Liver (tissue), 9 donors: ENCODE data around the gene HS6ST3. TPM values are rescaled to one million over a fixed set of nuclear protein-coding genes. Genes with fewer than 3 reads are reported as not detected.

Experiments used
- DNase-seq: peaks from one replicate; pipeline ENCODE4 v3.0.0-alpha.2; 2017; ENCODE audit warnings: low spot score
- H3K27ac ChIP-seq, 2 donors: one replicate each; pipeline ENCODE4 v1.7.0; 2013; ENCODE audit warnings: inconsistent platforms in 2 of 2, low read length in 2 of 2, control low read depth in 1 of 2, low read depth in 1 of 2, mild to moderate bottlenecking in 1 of 2
- H3K27me3 ChIP-seq, 4 donors: one replicate each; pipeline versions ENCODE4 v1.6.1 to v1.7.0; 2013; ENCODE audit warnings: low read length in 3 of 4, inconsistent platforms in 1 of 4, mild to moderate bottlenecking in 1 of 4, moderate library complexity in 1 of 4; ENCODE audit not compliant: control insufficient read depth in 4 of 4, insufficient read depth in 4 of 4
- H3K36me3 ChIP-seq, 4 donors: one replicate each; pipeline versions ENCODE4 v1.6.1 to v1.7.0; 2013; ENCODE audit warnings: low read length in 3 of 4, mild to moderate bottlenecking in 3 of 4, low read depth in 1 of 4, moderate library complexity in 1 of 4; ENCODE audit not compliant: control insufficient read depth in 4 of 4, insufficient read depth in 3 of 4
- H3K4me1 ChIP-seq, 4 donors: one replicate each; pipeline versions ENCODE4 v1.6.1 to v1.7.0; 2013; ENCODE audit warnings: low read length in 3 of 4, mild to moderate bottlenecking in 3 of 4, moderate library complexity in 1 of 4; ENCODE audit not compliant: control insufficient read depth in 4 of 4, insufficient read depth in 4 of 4
- H3K4me3 ChIP-seq, 3 donors: one replicate each; pipeline versions ENCODE4 v1.6.1 to v1.7.0; 2013; ENCODE audit warnings: low read length in 3 of 3, control low read depth in 1 of 3, low read depth in 1 of 3, mild to moderate bottlenecking in 1 of 3
- H3K9ac ChIP-seq, 2 donors: one replicate each; pipeline ENCODE4 v1.7.0; 2013; ENCODE audit warnings: low read length in 2 of 2, mild to moderate bottlenecking in 2 of 2, moderate library complexity in 2 of 2, control low read depth in 1 of 2, low read depth in 1 of 2
- H3K9me3 ChIP-seq, 4 donors: one replicate each; pipeline versions ENCODE4 v1.6.1 to v1.7.0; 2013; ENCODE audit warnings: low read length in 3 of 4; ENCODE audit not compliant: control insufficient read depth in 4 of 4
- ATF3 ChIP-seq: IDR thresholded peaks from 2 replicates; pipeline ENCODE4 v1.6.1; 2016; ENCODE audit warnings: antibody characterized with exemption
- CTCF ChIP-seq: fragments of 150-350 bp; IDR thresholded peaks from 2 replicates; pipeline ENCODE4 v1.5.1; 2017; ENCODE audit warnings: improper control_type of control experiment, low read depth, low read length; ENCODE audit not compliant: missing input control
- FOXA1 ChIP-seq: IDR thresholded peaks from 2 replicates; pipeline ENCODE4 v1.6.1; 2016; ENCODE audit warnings: antibody characterized with exemption
- FOXA2 ChIP-seq: IDR thresholded peaks from 2 replicates; pipeline ENCODE4 v1.6.1; 2016; ENCODE audit warnings: antibody characterized with exemption
- GABPA ChIP-seq, 2 donors: IDR thresholded peaks in 1 of 2; conservative IDR thresholded peaks in 1 of 2; 2 replicates each; pipeline ENCODE4 v1.6.1; 2016; ENCODE audit warnings: antibody characterized with exemption in 2 of 2, mild to moderate bottlenecking in 1 of 2, moderate library complexity in 1 of 2
- HNF4A ChIP-seq, 2 donors: conservative IDR thresholded peaks; 2 replicates each; pipeline ENCODE4 v1.6.1; 2016; ENCODE audit warnings: antibody characterized with exemption in 2 of 2, mild to moderate bottlenecking in 2 of 2
- HNF4G ChIP-seq: IDR thresholded peaks from 2 replicates; pipeline ENCODE4 v1.6.1; 2016; ENCODE audit warnings: antibody characterized with exemption
- JUND ChIP-seq, 2 donors: IDR thresholded peaks; 2 replicates each; pipeline ENCODE4 v1.6.1; 2016; ENCODE audit warnings: antibody characterized with exemption in 2 of 2
- MAX ChIP-seq: IDR thresholded peaks from 2 replicates; pipeline ENCODE4 v1.6.1; 2016; ENCODE audit warnings: antibody characterized with exemption
- NR2F2 ChIP-seq: IDR thresholded peaks from 2 replicates; pipeline ENCODE4 v1.6.1; 2016; ENCODE audit warnings: antibody characterized with exemption
- RAD21 ChIP-seq, 2 donors: IDR thresholded peaks; 2 replicates each; pipeline ENCODE4 v1.6.1; 2016; ENCODE audit warnings: antibody characterized with exemption in 2 of 2, mild to moderate bottlenecking in 2 of 2
- REST ChIP-seq: IDR thresholded peaks from 2 replicates; pipeline ENCODE4 v1.6.1; 2016; ENCODE audit warnings: antibody characterized with exemption, mild to moderate bottlenecking
- RXRA ChIP-seq, 2 donors: IDR thresholded peaks; 2 replicates each; pipeline ENCODE4 v1.6.1; 2017 to 2018; ENCODE audit warnings: antibody characterized with exemption in 2 of 2, mild to moderate bottlenecking in 1 of 2
- SP1 ChIP-seq: IDR thresholded peaks from 2 replicates; pipeline ENCODE4 v1.6.1; 2018; ENCODE audit warnings: antibody characterized with exemption, mild to moderate bottlenecking
- TAF1 ChIP-seq: conservative IDR thresholded peaks from 2 replicates; pipeline ENCODE4 v1.6.1; 2016; ENCODE audit warnings: antibody characterized with exemption, mild to moderate bottlenecking
- YY1 ChIP-seq: IDR thresholded peaks from 2 replicates; pipeline ENCODE4 v1.6.1; 2016; ENCODE audit warnings: antibody characterized with exemption, mild to moderate bottlenecking
- ZBTB33 ChIP-seq: IDR thresholded peaks from 2 replicates; pipeline ENCODE4 v1.6.1; 2016; ENCODE audit warnings: antibody characterized with exemption
- WGBS: extraction: QIAGEN DNeasy Blood & Tissue Kit; methylation state at CpG from one replicate; pipeline ENCODE4 v1.1.7; 2013; 5-methylcytosine and 5-hydroxymethylcytosine counted together
- polyA plus RNA-seq, 2 donors: library from polyadenylated mRNA; stranded (reverse) in 1 of 2; unstranded in 1 of 2; fragments of 200-250 nt in 1 of 2; fragments of >200 nt in 1 of 2; fragmentation: Nextera tagmentation in 1 of 2; extraction: Ambion mirVana in 1 of 2; gene quantifications; one replicate each; pipeline versions ENCODE4 v1.2.1 to v1.2.3, GENCODE V29; 2013 to 2015
- total RNA-seq, 2 donors: library from RNA; depleted of rRNA; stranded (reverse); fragments of >200 nt; gene quantifications; one replicate each; pipeline ENCODE4 v1.2.3, GENCODE V29; 2014
- donor health status: healthy.
- donor health status: healthy.
- donor health status: healthy.
- donor health status: healthy.
- donor health status: healthy.

HS6ST3 gene
- total and polyA plus RNA-seq, 4 donors = under 0.01 TPM; not detected in 3

GRCh38 chr13:96308568-96308967 lies 218.7 kb downstream of the HS6ST3 start (continued):
- TF ChIP-seq MAX = no peak

- Histone ChIP-seq H3K9ac (no peak overlapping the region), H3K27ac (no peak overlapping the region), H3K4me3 (no peak overlapping the region), H3K36me3 (no peaks in the 10 kb centered on the region), H3K9me3 (no peaks in the 10 kb centered on the region), H3K4me1 (no peaks in the 10 kb centered on the region), H3K27me3 (no peaks in the 10 kb centered on the region)
- WGBS = 84% methylated on average over 1 of the region's 1 CpG
- no peak for DNase-seq
- TF ChIP-seq HNF4G (no peak), TAF1 (no peak), REST (no peak), SP1 (no peak), MAX (no peak), YY1 (no peak), ZBTB33 (no peak), JUND (IDR thresholded peaks at IDR 0.05) (no peak), CTCF (no peak), RXRA (IDR thresholded peaks at IDR 0.05) (no peak), ATF3 (no peak), FOXA1 (no peak)
Observed at GRCh38 chr13:96314974-96315373, 225.1 kb downstream of the HS6ST3 start.

- 80% methylated on average over 4 of the region's 4 CpGs for WGBS
- no peak overlapping the region for H3K9ac ChIP-seq
- TF ChIP-seq FOXA2 = no peak
- TF ChIP-seq HNF4A (conservative IDR thresholded peaks at IDR 0.05) = no peak
- TF ChIP-seq NR2F2 = no peak
- TF ChIP-seq GABPA (IDR thresholded peaks at IDR 0.05 in 1 of 2, conservative IDR thresholded peaks at IDR 0.05 in 1 of 2) = no peak
- no peak for TF ChIP-seq ZBTB33
- no peak for TF ChIP-seq HNF4G
- no peak for TF ChIP-seq MAX
- no peak for TF ChIP-seq FOXA1
- TF ChIP-seq SP1 = no peak
- no peak for TF ChIP-seq CTCF
- TF ChIP-seq RAD21 (IDR thresholded peaks at IDR 0.05) = no peak
Observed at GRCh38 chr13:96338030-96338429, 248.1 kb downstream of the HS6ST3 start.

More at GRCh38 chr13:96338030-96338429, 248.1 kb downstream of the HS6ST3 start:
- Histone ChIP-seq H3K9me3 (no peaks in the 10 kb centered on the region), H3K4me1 (no peaks in the 10 kb centered on the region), H3K4me3 (no peak overlapping the region), H3K27me3 (no peaks in the 10 kb centered on the region), H3K27ac (no peak overlapping the region), H3K36me3 (no peaks in the 10 kb centered on the region)
- no peak for DNase-seq
